Duodenal mucosa (tissue), 2 donors: ENCODE results near the gene RAPGEF5.

Source experiments
- H3K27ac ChIP-seq: one replicate; pipeline ENCODE4 v1.7.0; 2013; ENCODE audit warnings: low read depth, low read length
- H3K27me3 ChIP-seq, 2 donors: one replicate each; pipeline ENCODE4 v1.7.0; 2013; ENCODE audit warnings: low read length in 2 of 2, control low read depth in 1 of 2; ENCODE audit not compliant: insufficient read depth in 2 of 2, control insufficient read depth in 1 of 2
- H3K36me3 ChIP-seq, 2 donors: one replicate each; pipeline ENCODE4 v1.7.0; 2013; ENCODE audit warnings: low read length in 2 of 2, control low read depth in 1 of 2; ENCODE audit not compliant: insufficient read depth in 2 of 2, control insufficient read depth in 1 of 2
- H3K4me1 ChIP-seq, 2 donors: one replicate each; pipeline ENCODE4 v1.7.0; 2013; ENCODE audit warnings: low read length in 2 of 2, control low read depth in 1 of 2; ENCODE audit not compliant: insufficient read depth in 2 of 2, control insufficient read depth in 1 of 2
- H3K4me3 ChIP-seq, 2 donors: one replicate each; pipeline ENCODE4 v1.7.0; 2013; ENCODE audit warnings: low read length in 2 of 2, low read depth in 1 of 2
- H3K9ac ChIP-seq, 2 donors: one replicate each; pipeline ENCODE4 v1.7.0; 2013; ENCODE audit warnings: low read length in 2 of 2, low read depth in 1 of 2
- H3K9me3 ChIP-seq, 2 donors: one replicate each; pipeline ENCODE4 v1.7.0; 2013; ENCODE audit warnings: low read length in 2 of 2, control low read depth in 1 of 2; ENCODE audit not compliant: control insufficient read depth in 1 of 2

The RAPGEF5 gene

DNA sequence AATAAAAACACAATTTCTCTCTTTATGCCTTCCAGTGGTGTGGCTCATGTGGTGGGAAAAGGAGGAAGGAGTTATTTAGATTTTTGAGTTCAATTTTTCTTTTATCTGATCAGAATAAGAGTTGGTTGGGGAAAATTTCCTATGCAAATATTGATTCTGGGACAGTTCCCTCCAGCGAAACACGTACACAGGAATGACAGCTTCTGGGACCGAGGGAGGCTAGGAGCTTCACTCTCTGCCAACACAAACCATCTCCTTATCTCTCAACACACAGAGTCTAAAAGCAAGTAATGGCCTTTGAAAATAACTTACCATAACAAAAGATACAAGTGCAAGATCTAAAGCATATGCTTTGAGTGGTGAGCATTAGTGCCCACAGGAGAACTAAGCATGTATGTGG is 122.7 kb downstream of the RAPGEF5 start:
- H3K9ac ChIP-seq: no peak overlapping the region
- H3K27ac ChIP-seq: no peak overlapping the region
- H3K4me3 ChIP-seq: no peak overlapping the region
- H3K9me3 ChIP-seq: no peaks in the 10 kb centered on the region
- H3K27me3 ChIP-seq: no peaks in the 10 kb centered on the region
- no peaks in the 10 kb centered on the region for H3K4me1 ChIP-seq
- H3K36me3 ChIP-seq: peaks cover 0 to 6% of the 10 kb centered on the region in 2 donors

- Histone ChIP-seq H3K27ac (no peak overlapping the region), H3K4me3 (no peak overlapping the region)
Observed at GRCh38 chr7:22231806-22232205, 125.1 kb downstream of the RAPGEF5 start.

GRCh38 chr7:22231141-22231540 is 125.8 kb downstream of the RAPGEF5 start:
- Histone ChIP-seq H3K4me1 (no peaks in the 10 kb centered on the region), H3K27ac (no peak overlapping the region), H3K27me3 (no peaks in the 10 kb centered on the region), H3K4me3 (no peak overlapping the region), H3K9ac (no peak overlapping the region), H3K36me3 (peaks cover 0 to 10% of the 10 kb centered on the region in 2 donors), H3K9me3 (no peaks in the 10 kb centered on the region)

More at GRCh38 chr7:22231806-22232205, 125.1 kb downstream of the RAPGEF5 start:
- H3K36me3 ChIP-seq: peaks cover 0 to 10% of the 10 kb centered on the region in 2 donors
- H3K4me1 ChIP-seq: no peaks in the 10 kb centered on the region
- no peak overlapping the region for H3K9ac ChIP-seq
- no peaks in the 10 kb centered on the region for H3K9me3 ChIP-seq
- no peaks in the 10 kb centered on the region for H3K27me3 ChIP-seq

- H3K27ac ChIP-seq: no peak overlapping the region
- H3K9ac ChIP-seq: no peak overlapping the region
- H3K36me3 ChIP-seq: peaks cover 0 to 10% of the 10 kb centered on the region in 2 donors
- no peak overlapping the region for H3K4me3 ChIP-seq
- no peaks in the 10 kb centered on the region for H3K27me3 ChIP-seq
- no peaks in the 10 kb centered on the region for H3K4me1 ChIP-seq
- no peaks in the 10 kb centered on the region for H3K9me3 ChIP-seq
Observed at GRCh38 chr7:22230238-22230637, 126.7 kb downstream of the RAPGEF5 start.

GRCh38 chr7:22229148-22229547 is 127.8 kb downstream of the RAPGEF5 start:
- H3K4me3 ChIP-seq: no peak overlapping the region
- H3K27me3 ChIP-seq: no peaks in the 10 kb centered on the region
- H3K36me3 ChIP-seq: peaks cover 0 to 10% of the 10 kb centered on the region in 2 donors
- no peak overlapping the region for H3K9ac ChIP-seq
- H3K9me3 ChIP-seq: no peaks in the 10 kb centered on the region
- H3K4me1 ChIP-seq: no peaks in the 10 kb centered on the region
- no peak overlapping the region for H3K27ac ChIP-seq

- Histone ChIP-seq H3K27me3 (no peaks in the 10 kb centered on the region), H3K9me3 (no peaks in the 10 kb centered on the region), H3K36me3 (peaks cover 4 to 7% of the 10 kb centered on the region in 2 donors), H3K27ac (no peak overlapping the region), H3K4me1 (no peaks in the 10 kb centered on the region), H3K9ac (no peak overlapping the region), H3K4me3 (no peak overlapping the region)
Observed at GRCh38 chr7:22223807-22224206, 133.1 kb downstream of the RAPGEF5 start.

DNA sequence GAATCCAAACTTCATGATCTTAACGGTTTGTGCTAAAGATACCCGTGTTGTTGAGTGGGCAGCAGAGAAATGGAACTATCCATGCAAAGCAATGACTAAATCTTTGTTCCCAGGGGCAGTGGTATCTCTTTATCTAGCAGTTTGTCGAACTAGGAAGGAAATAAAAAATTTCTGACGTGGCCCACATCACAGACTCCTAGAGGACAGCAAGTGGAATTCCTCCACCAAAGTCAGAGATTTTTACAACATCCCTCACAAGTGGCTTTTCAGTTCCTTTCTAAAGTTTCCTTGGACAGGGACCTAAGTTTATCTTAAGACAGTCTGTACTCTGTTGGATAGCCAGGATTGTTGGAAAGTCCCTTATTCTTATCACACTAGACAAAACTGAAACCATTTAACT is 136.0 kb downstream of the RAPGEF5 start:
- H3K27me3 ChIP-seq: no peaks in the 10 kb centered on the region
- H3K9ac ChIP-seq: no peak overlapping the region
- no peaks in the 10 kb centered on the region for H3K9me3 ChIP-seq
- no peak overlapping the region for H3K27ac ChIP-seq
- H3K36me3 ChIP-seq: peaks cover 3 to 4% of the 10 kb centered on the region in 2 donors
- no peak overlapping the region for H3K4me3 ChIP-seq
- H3K4me1 ChIP-seq: peaks cover 0 to 15% of the 10 kb centered on the region in 2 donors

GRCh38 chr7:22219739-22220493 is 137.0 kb downstream of the RAPGEF5 start:
- Histone ChIP-seq H3K36me3 (peaks cover 3 to 4% of the 10 kb centered on the region in 2 donors), H3K27me3 (no peaks in the 10 kb centered on the region), H3K9me3 (no peaks in the 10 kb centered on the region), H3K9ac (no peak overlapping the region), H3K27ac (no peak overlapping the region), H3K4me3 (no peak overlapping the region), H3K4me1 (peaks cover 0 to 15% of the 10 kb centered on the region in 2 donors)

DNA sequence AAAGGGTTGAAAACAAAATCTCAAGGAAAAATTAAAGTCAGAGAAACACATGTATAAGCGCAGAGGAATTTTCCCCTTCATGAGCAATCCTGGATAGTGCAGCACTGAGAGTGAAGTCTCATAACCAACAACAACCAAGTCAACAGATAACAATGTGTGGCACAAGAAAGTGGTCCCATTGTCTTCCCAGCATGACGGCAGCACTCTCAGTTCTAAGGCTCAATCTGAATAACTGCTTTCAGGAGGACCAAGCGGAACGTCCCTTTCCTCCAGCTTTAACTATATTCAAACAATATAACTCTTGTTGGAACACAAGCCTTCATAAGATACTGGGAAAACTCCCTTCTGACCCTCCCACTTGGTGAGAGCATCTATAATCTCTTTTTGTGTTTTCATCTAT is 137.9 kb downstream of the RAPGEF5 start:
- Histone ChIP-seq H3K4me3 (peak overlapping the region in 1 of 2 donors; percentile 6), H3K9me3 (no peaks in the 10 kb centered on the region), H3K27ac (no peak overlapping the region), H3K4me1 (peaks cover 0 to 15% of the 10 kb centered on the region in 2 donors), H3K9ac (no peak overlapping the region), H3K27me3 (no peaks in the 10 kb centered on the region), H3K36me3 (peaks cover 3 to 4% of the 10 kb centered on the region in 2 donors)

DNA sequence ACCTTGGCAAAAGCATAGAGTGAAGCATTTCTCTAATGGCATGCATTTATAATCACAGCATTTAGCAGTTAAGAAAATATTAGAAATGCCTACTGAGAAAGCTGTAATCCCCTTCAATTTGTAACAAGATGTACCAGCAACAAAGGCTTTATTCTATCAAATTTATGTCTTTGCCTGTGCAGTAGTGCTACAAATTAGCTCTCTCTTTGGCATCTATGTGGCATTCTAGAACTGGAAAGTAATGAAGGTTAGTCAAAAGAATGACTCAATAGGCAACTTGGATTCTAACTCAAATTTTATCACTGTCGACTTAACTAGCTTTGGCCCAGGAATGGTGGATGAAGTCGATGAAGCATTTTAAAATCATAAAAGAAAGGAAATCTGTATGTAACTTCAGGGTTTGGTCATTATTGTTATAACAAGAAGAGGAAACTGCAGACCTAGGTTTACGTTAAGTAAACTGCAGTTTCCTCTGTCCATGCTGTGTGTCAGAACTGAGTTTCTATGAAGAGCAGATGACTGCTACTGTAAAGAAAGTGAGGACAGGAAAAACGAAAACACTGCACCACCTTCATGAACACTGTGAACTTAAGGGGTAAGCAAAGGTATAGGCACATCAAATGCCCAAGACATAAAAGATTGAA is 140.0 kb downstream of the RAPGEF5 start:
- Histone ChIP-seq H3K9me3 (no peaks in the 10 kb centered on the region), H3K27ac (no peak overlapping the region), H3K36me3 (no peaks in the 10 kb centered on the region), H3K9ac (no peak overlapping the region), H3K4me3 (no peak overlapping the region), H3K4me1 (peaks cover 0 to 15% of the 10 kb centered on the region in 2 donors), H3K27me3 (no peaks in the 10 kb centered on the region)
